Ishikawa (cell line): ENCODE measurements around the gene SLC35A1.

Experiments used
- EP300 ChIP-seq: IDR thresholded peaks from 2 replicates; pipeline ENCODE4 v1.6.1; 2012; ENCODE audit warnings: borderline replicate concordance
- TAF1 ChIP-seq: IDR thresholded peaks from 2 replicates; pipeline ENCODE4 v1.6.1; 2012; ENCODE audit warnings: low read depth, mild to moderate bottlenecking

DNA sequence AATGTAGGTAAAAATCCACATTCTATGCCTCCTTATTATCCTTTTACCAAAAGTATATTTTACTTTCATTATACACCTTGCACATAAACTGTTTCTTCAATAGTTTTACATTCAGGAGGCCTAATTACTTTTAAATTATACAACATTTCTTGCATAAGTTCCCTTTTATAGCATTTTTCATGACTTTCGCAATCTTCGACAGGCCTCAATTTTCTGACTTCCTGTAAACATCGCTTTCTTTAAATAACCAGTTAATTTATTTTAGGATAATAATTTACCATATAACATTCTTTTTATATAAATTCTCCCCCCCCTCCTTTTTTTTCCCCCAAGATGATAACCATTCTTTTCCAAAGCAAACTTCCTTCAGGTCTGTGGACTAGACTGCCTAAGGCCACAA lies 9.2 kb downstream of the SLC35A1 start:
- TF ChIP-seq TAF1 (no peak), EP300 (no peak)
